A673 (cell line): ENCODE data around the gene EXOC6. TPM values are rescaled to one million over a fixed set of nuclear protein-coding genes. Genes with fewer than 3 reads are reported as not detected.

Experiments used
- BruUV-seq: library from RNA; stranded (reverse); fragments of 400-500 nt; replicated peaks from 2 replicates; lab custom pipeline; 2021; lab: Mats Ljungman, UMichigan
- CTCF ChIA-PET: fragments of 300-600 bp; sonication (Branson Sonifier 250); formaldehyde crosslinking; loops from one replicate; lab custom pipeline; 2022; ENCODE audit warnings: antibody characterized with exemption; lab: Charles Lee
- POLR2A ChIA-PET: fragments of 300-600 bp; sonication (Branson Sonifier 250); formaldehyde crosslinking; loops from one replicate; lab custom pipeline; 2022; ENCODE audit warnings: antibody characterized with exemption; ENCODE audit not compliant: low non-redundant PET; lab: Charles Lee
- DNase-seq: peaks from one replicate; pipeline ENCODE4 v3.0.0-alpha.2; 2015; ENCODE audit warnings: low spot score
- H3K27ac ChIP-seq: fragments of 200-600 bp; sonication (generic); 2 replicates; pipeline ENCODE4 v1.5.1; 2016; ENCODE audit warnings: mixed run types, low read depth, mild to moderate bottlenecking, mixed read lengths, antibody characterized with exemption, low read length; ENCODE audit not compliant: poor library complexity, severe bottlenecking
- H3K27me3 ChIP-seq: fragments of 200-600 bp; sonication (generic); replicated peaks from 2 replicates; pipeline ENCODE4 v1.6.1; 2017; ENCODE audit warnings: mixed run types, low read depth, mild to moderate bottlenecking, mixed read lengths, antibody characterized with exemption, low read length; ENCODE audit not compliant: insufficient read depth, poor library complexity
- H3K36me3 ChIP-seq: fragments of 200-600 bp; sonication (generic); 2 replicates; pipeline ENCODE4 v1.6.1; 2016; ENCODE audit warnings: mixed run types, mild to moderate bottlenecking, mixed read lengths, antibody characterized with exemption, low read length; ENCODE audit not compliant: insufficient read depth, poor library complexity, severe bottlenecking
- H3K4me1 ChIP-seq: fragments of 200-600 bp; sonication (generic); 2 replicates; pipeline ENCODE4 v1.6.1; 2017; ENCODE audit warnings: mixed run types, mild to moderate bottlenecking, mixed read lengths, antibody characterized with exemption, low read length; ENCODE audit not compliant: insufficient read depth, poor library complexity, severe bottlenecking
- H3K4me3 ChIP-seq: fragments of 200-600 bp; sonication (generic); 2 replicates; pipeline ENCODE4 v1.5.1; 2016; ENCODE audit warnings: low read depth, mixed run types, mild to moderate bottlenecking, mixed read lengths, low read length; ENCODE audit not compliant: poor library complexity, severe bottlenecking
- H3K9me3 ChIP-seq: fragments of 200-600 bp; sonication (generic); 2 replicates; pipeline ENCODE4 v1.6.1; 2016; ENCODE audit warnings: mixed run types, low read depth, mild to moderate bottlenecking, mixed read lengths, antibody characterized with exemption, low read length; ENCODE audit not compliant: poor library complexity, severe bottlenecking
- EZH2 ChIP-seq: fragments of 200-600 bp; sonication (generic); IDR thresholded peaks from 2 replicates; pipeline ENCODE4 v1.6.1; 2017; ENCODE audit warnings: borderline replicate concordance, low read depth, mild to moderate bottlenecking, mixed read lengths, antibody characterized with exemption, low read length; ENCODE audit not compliant: poor library complexity, severe bottlenecking
- intact Hi-C: fragments of 100-400 bp; cut with micrococcal nuclease; formaldehyde crosslinking; loops from one replicate; pipeline ENCODE4 v1.10.0; 2022; ENCODE audit not compliant: unreplicated experiment
- total RNA-seq: library from RNA; stranded (reverse); gene quantifications from 2 replicates; pipeline ENCODE4 v1.2.3, GENCODE V29; 2021
- TF ChIP-seq, protein P1 (sequence below): fragments of 300-800, 200-600 bp; sonication (generic); conservative IDR thresholded peaks from 2 replicates; pipeline ENCODE4 v1.5.1; 2017; ENCODE audit warnings: low read depth, mild to moderate bottlenecking, antibody characterized with exemption, low read length, moderate library complexity, mixed read lengths

The EXOC6 gene
- total RNA-seq, 1 experiment from 2014 or later: 35.0 TPM

DNA sequence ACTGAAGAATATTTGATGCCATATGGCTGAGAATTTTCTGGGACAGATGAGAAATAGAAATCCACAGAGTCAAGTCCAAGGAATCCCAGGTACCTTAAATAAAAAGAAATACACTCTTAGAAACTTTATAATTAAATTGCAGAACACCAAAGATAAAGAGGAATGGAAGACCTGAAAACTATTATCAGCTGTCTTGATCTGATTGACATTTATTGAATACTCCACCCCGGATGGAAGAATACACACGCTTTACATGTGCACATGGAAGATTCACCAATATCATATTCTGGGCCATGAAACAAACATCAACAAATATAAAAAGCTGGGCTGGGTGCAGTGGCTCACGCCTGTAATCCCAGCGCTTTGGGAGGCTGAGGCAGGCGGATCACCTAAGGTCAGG, 81.6 kb downstream of the EXOC6 start:
- CTCF ChIA-PET: no interaction called here
- no peak for TF ChIP-seq EZH2
- TF ChIP-seq, protein P1, sequence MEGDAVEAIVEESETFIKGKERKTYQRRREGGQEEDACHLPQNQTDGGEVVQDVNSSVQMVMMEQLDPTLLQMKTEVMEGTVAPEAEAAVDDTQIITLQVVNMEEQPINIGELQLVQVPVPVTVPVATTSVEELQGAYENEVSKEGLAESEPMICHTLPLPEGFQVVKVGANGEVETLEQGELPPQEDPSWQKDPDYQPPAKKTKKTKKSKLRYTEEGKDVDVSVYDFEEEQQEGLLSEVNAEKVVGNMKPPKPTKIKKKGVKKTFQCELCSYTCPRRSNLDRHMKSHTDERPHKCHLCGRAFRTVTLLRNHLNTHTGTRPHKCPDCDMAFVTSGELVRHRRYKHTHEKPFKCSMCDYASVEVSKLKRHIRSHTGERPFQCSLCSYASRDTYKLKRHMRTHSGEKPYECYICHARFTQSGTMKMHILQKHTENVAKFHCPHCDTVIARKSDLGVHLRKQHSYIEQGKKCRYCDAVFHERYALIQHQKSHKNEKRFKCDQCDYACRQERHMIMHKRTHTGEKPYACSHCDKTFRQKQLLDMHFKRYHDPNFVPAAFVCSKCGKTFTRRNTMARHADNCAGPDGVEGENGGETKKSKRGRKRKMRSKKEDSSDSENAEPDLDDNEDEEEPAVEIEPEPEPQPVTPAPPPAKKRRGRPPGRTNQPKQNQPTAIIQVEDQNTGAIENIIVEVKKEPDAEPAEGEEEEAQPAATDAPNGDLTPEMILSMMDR: no peak
- H3K4me1 ChIP-seq: no peaks in the 10 kb centered on the region
- H3K4me3 ChIP-seq: no peak overlapping the region
- no peaks in the 10 kb centered on the region for H3K27me3 ChIP-seq
- no peak for DNase-seq
- intact Hi-C loops: no loop called here
- H3K36me3 ChIP-seq: no peaks in the 10 kb centered on the region
- no peaks in the 10 kb centered on the region for H3K9me3 ChIP-seq
- BruUV-seq: no TSS peak
- POLR2A ChIA-PET: no interaction called here
- no peak overlapping the region for H3K27ac ChIP-seq

- no peak for TF ChIP-seq EZH2
- TF ChIP-seq, protein P1: no peak
- no TSS peak for BruUV-seq
- ChIA-PET POLR2A (no interaction called here), CTCF (no interaction called here)
- Histone ChIP-seq H3K9me3 (no peaks in the 10 kb centered on the region), H3K4me3 (no peak overlapping the region), H3K36me3 (no peaks in the 10 kb centered on the region), H3K4me1 (no peaks in the 10 kb centered on the region), H3K27ac (no peak overlapping the region), H3K27me3 (no peaks in the 10 kb centered on the region)
- DNase-seq: no peak
- intact Hi-C loops: no loop called here
Measured at GRCh38 chr10:92931597-92931996, 83.3 kb downstream of the EXOC6 start.

DNA sequence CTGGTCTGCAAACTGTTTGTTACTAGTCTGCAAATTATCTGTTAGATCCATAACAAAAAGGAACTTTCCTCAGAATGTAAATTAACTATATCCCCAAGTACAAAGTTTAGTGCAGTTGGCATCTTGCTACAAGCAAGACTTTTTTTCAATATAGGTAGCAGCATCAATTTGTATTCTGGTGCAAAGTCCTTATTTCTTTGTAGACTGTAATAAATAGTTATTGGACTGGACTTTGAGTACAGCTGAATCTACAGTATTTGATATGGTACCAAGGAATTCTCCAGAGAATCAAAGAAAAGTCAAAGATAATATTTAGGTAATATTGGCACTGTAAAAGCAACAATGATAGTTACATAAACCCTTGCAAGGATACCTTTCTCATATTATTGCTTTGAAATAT, 89.6 kb downstream of the EXOC6 start:
- Histone ChIP-seq H3K36me3 (no peaks in the 10 kb centered on the region), H3K4me3 (no peak overlapping the region), H3K9me3 (no peaks in the 10 kb centered on the region), H3K27me3 (no peaks in the 10 kb centered on the region), H3K27ac (no peak overlapping the region), H3K4me1 (no peaks in the 10 kb centered on the region)
- BruUV-seq: no TSS peak
- no peak for DNase-seq
- ChIA-PET POLR2A (interaction anchor here (0.7 kb wide), 1 partner anchor 527 kb away, joined by 7 read pairs; no protein-coding TSS in a partner anchor), CTCF (no interaction called here)
- no peak for TF ChIP-seq EZH2
- TF ChIP-seq, protein P1: no peak
- intact Hi-C loops: no loop called here
